H1 (cell line): Measurements from ENCODE around the gene KRTDAP. TPM values are rescaled to one million over a fixed set of nuclear protein-coding genes. Genes with fewer than 3 reads are reported as not detected.
"Not testable (repeated sequence)": the region's sequence is repeated elsewhere in the genome, so short reads cannot be mapped to it uniquely, and the experiment has no call there.

Source experiments
- CTCF ChIA-PET: fragments of 300-600 bp; sonication (Branson Sonifier 250); formaldehyde crosslinking; loops from one replicate; lab custom pipeline; 2021; ENCODE audit not compliant: partially characterized antibody; lab: Charles Lee
- POLR2A ChIA-PET: fragments of 300-600 bp; sonication (Branson Sonifier 250); formaldehyde crosslinking; loops from one replicate; lab custom pipeline; 2021; ENCODE audit warnings: inconsistent platforms; ENCODE audit not compliant: partially characterized antibody; lab: Charles Lee
- DNase-seq, 2 experiments: peaks; one replicate each; pipeline versions ENCODE4 v3.0.0 to v3.0.0-alpha.2; 2010 to 2022; ENCODE audit warnings: low spot score in 2 of 2, low read depth in 1 of 2, mixed read lengths in 1 of 2
- FAIRE-seq: peaks from 2 replicates; lab custom pipeline; 2011; peaks lifted over from hg19 to GRCh38; lab: Jason Lieb, UNC
- H2AFZ ChIP-seq: 2 replicates; pipeline ENCODE4 v1.8.1; 2012; ENCODE audit warnings: low read length, inconsistent platforms
- H2AK5ac ChIP-seq: 2 replicates; pipeline ENCODE4 v1.6.1; 2013; ENCODE audit warnings: low read depth, low read length
- H2BK120ac ChIP-seq: replicated peaks from 2 replicates; pipeline ENCODE3; 2013; ENCODE audit warnings: low read depth, low read length, inconsistent platforms
- H2BK12ac ChIP-seq: 2 replicates; pipeline ENCODE4 v1.6.1; 2013; ENCODE audit warnings: low read depth, low read length
- H2BK15ac ChIP-seq: 2 replicates; pipeline ENCODE4 v1.6.1; 2013; ENCODE audit warnings: low read length
- H2BK20ac ChIP-seq: 2 replicates; pipeline ENCODE4 v1.6.1; 2013; ENCODE audit warnings: low read length
- H2BK5ac ChIP-seq: 2 replicates; pipeline ENCODE4 v1.6.1; 2013; ENCODE audit warnings: low read depth, low read length
- H3K14ac ChIP-seq: 2 replicates; pipeline ENCODE4 v1.6.1; 2013; ENCODE audit warnings: inconsistent platforms; ENCODE audit not compliant: insufficient read length
- H3K18ac ChIP-seq: 2 replicates; pipeline ENCODE4 v1.6.1; 2013; ENCODE audit warnings: low read length; ENCODE audit errors: extremely low read depth
- H3K23ac ChIP-seq: 2 replicates; pipeline ENCODE4 v1.6.1; 2013; ENCODE audit warnings: inconsistent platforms; ENCODE audit not compliant: insufficient read length
- H3K23me2 ChIP-seq: 2 replicates; pipeline ENCODE4 v1.6.1; 2013; ENCODE audit warnings: low read depth, low read length
- H3K27ac ChIP-seq: 2 replicates; pipeline ENCODE4 v1.6.1; 2011; ENCODE audit warnings: low read depth, low read length, inconsistent platforms
- H3K27me3 ChIP-seq, 4 experiments: replicated peaks in 1 of 4; 1 replicate in 1 of 4; 2 replicates in 3 of 4; pipeline versions ENCODE4 v1.6.1 to v1.8.1; 2011 to 2013; ENCODE audit warnings: low read length in 3 of 4, mild to moderate bottlenecking in 3 of 4, inconsistent platforms in 2 of 4, mixed read lengths in 2 of 4, moderate library complexity in 1 of 4; ENCODE audit not compliant: control insufficient read depth in 3 of 4, insufficient read depth in 3 of 4; ENCODE audit errors: extremely low read depth in 1 of 4
- H3K36me3 ChIP-seq, 4 experiments: 2 replicates each; pipeline versions ENCODE4 v1.6.1 to v1.8.1; 2011 to 2013; ENCODE audit warnings: mild to moderate bottlenecking in 4 of 4, low read length in 3 of 4, moderate library complexity in 2 of 4, control low read depth in 1 of 4, inconsistent platforms in 1 of 4; ENCODE audit not compliant: insufficient read depth in 4 of 4, control insufficient read depth in 2 of 4
- H3K4ac ChIP-seq: replicated peaks from 2 replicates; pipeline ENCODE3; 2013; ENCODE audit warnings: low read length, low read depth, mixed read lengths, inconsistent platforms; ENCODE audit not compliant: insufficient read length
- H3K4me1 ChIP-seq, 4 experiments: replicated peaks in 1 of 4; 1 replicate in 1 of 4; 2 replicates in 3 of 4; pipeline versions ENCODE4 v1.6.1 to v1.8.1; 2011 to 2013; ENCODE audit warnings: low read length in 3 of 4, inconsistent platforms in 2 of 4, mixed read lengths in 1 of 4; ENCODE audit not compliant: insufficient read depth in 4 of 4, control insufficient read depth in 3 of 4
- H3K4me2 ChIP-seq, 2 experiments: 2 replicates each; pipeline versions ENCODE4 v1.6.1 to v1.8.1; 2011 to 2013; ENCODE audit warnings: low read depth in 2 of 2, low read length in 2 of 2, control low read depth in 1 of 2, inconsistent platforms in 1 of 2, mild to moderate bottlenecking in 1 of 2; ENCODE audit not compliant: insufficient read depth in 1 of 2
- H3K4me3 ChIP-seq, 4 experiments: fragments of 200-600, 300-600 bp in 1 of 4; sonication (generic), shearing (Covaris generic), sonication (Bioruptor Twin) in 1 of 4; 2 replicates each; pipeline versions ENCODE4 v1.5.1 to v1.8.1; 2011 to 2016; ENCODE audit warnings: low read length in 4 of 4, low read depth in 3 of 4, control low read depth in 2 of 4, inconsistent platforms in 2 of 4, mild to moderate bottlenecking in 2 of 4, mixed read lengths in 1 of 4, moderate library complexity in 1 of 4; ENCODE audit not compliant: insufficient read depth in 2 of 4; ENCODE audit errors: extremely low read depth in 1 of 4
- H3K56ac ChIP-seq: replicated peaks from 2 replicates; pipeline ENCODE3; 2013; ENCODE audit warnings: low read depth, mild to moderate bottlenecking, mixed read lengths, low read length, inconsistent platforms; ENCODE audit not compliant: insufficient read length
- H3K79me1 ChIP-seq: 2 replicates; pipeline ENCODE4 v1.6.1; 2013; ENCODE audit warnings: low read depth, low read length, control low read depth
- H3K79me2 ChIP-seq, 2 experiments: 2 replicates each; pipeline versions ENCODE4 v1.6.1 to v1.8.1; 2012 to 2013; ENCODE audit warnings: low read length in 2 of 2, mild to moderate bottlenecking in 2 of 2, inconsistent platforms in 1 of 2; ENCODE audit not compliant: insufficient read depth in 2 of 2, control insufficient read depth in 1 of 2
- H3K9ac ChIP-seq, 4 experiments: replicated peaks in 1 of 4; 1 replicate in 1 of 4; 2 replicates in 3 of 4; pipeline versions ENCODE4 v1.6.1 to v1.8.1; 2011 to 2013; ENCODE audit warnings: low read depth in 3 of 4, low read length in 3 of 4, control low read depth in 2 of 4, mild to moderate bottlenecking in 2 of 4, moderate library complexity in 2 of 4, inconsistent platforms in 1 of 4; ENCODE audit errors: extremely low read depth in 1 of 4
- H3K9me3 ChIP-seq, 2 experiments: 2 replicates each; pipeline versions ENCODE4 v1.6.1 to v1.8.1; 2012 to 2013; ENCODE audit warnings: mild to moderate bottlenecking in 2 of 2, moderate library complexity in 2 of 2, control low read depth in 1 of 2, inconsistent platforms in 1 of 2, low read depth in 1 of 2, low read length in 1 of 2, mixed read lengths in 1 of 2; ENCODE audit not compliant: insufficient read depth in 2 of 2
- H4K20me1 ChIP-seq, 2 experiments: replicated peaks in 1 of 2; 2 replicates each; pipeline versions ENCODE3 to v1.8.1; 2011 to 2013; ENCODE audit warnings: inconsistent platforms in 2 of 2, low read length in 2 of 2, mild to moderate bottlenecking in 1 of 2; ENCODE audit not compliant: insufficient read depth in 2 of 2, control insufficient read depth in 1 of 2
- H4K5ac ChIP-seq: 2 replicates; pipeline ENCODE4 v1.6.1; 2013; ENCODE audit warnings: low read length, low read depth, mixed read lengths, inconsistent platforms; ENCODE audit not compliant: insufficient read length
- H4K8ac ChIP-seq: 2 replicates; pipeline ENCODE4 v1.8.0; 2013; ENCODE audit warnings: mild to moderate bottlenecking, moderate library complexity, low read length, inconsistent platforms; ENCODE audit not compliant: insufficient read depth; ENCODE audit errors: extremely low read depth
- H4K91ac ChIP-seq: replicated peaks from 2 replicates; pipeline ENCODE3; 2013; ENCODE audit warnings: low read length, mixed read lengths, inconsistent platforms; ENCODE audit not compliant: insufficient read length
- CTCF ChIP-seq, 3 experiments: IDR thresholded peaks; 1 replicate in 2 of 3; 2 replicates in 1 of 3; pipeline versions ENCODE4 v1.5.1 to v1.6.1; 2011; ENCODE audit warnings: low read length in 3 of 3, mild to moderate bottlenecking in 3 of 3, inconsistent platforms in 2 of 3, low read depth in 1 of 3, moderate library complexity in 1 of 3; ENCODE audit not compliant: insufficient read depth in 1 of 3; ENCODE audit errors: control extremely low read depth in 1 of 3
- E2F6 ChIP-seq: IDR thresholded peaks from 2 replicates; pipeline ENCODE4 v1.6.1; 2012; ENCODE audit warnings: inconsistent platforms
- GABPA ChIP-seq: IDR thresholded peaks from 2 replicates; pipeline ENCODE4 v1.6.1; 2011; ENCODE audit warnings: mild to moderate bottlenecking, low read length, moderate library complexity, borderline replicate concordance; ENCODE audit not compliant: insufficient read depth
- YY1 ChIP-seq: IDR thresholded peaks from 2 replicates; pipeline ENCODE4 v1.6.1; 2011; ENCODE audit warnings: low read depth, mild to moderate bottlenecking, low read length
- polyA plus RNA-seq, 7 experiments: library from polyadenylated mRNA; depleted of rRNA in 3 of 7; stranded (reverse) in 5 of 7; unstranded in 2 of 7; fragments of >200 nt in 5 of 7; fragments of 200-250 nt in 2 of 7; gene quantifications; 1 replicate in 5 of 7; 2 replicates in 1 of 7; 4 replicates in 1 of 7; pipeline versions ENCODE4 v1.2.1 to v1.2.3, GENCODE V29; 2011 to 2013; ENCODE audit warnings: missing spikeins in 2 of 7, mixed read lengths in 2 of 7
- total RNA-seq: library from RNA; stranded (reverse); fragmentation: NEBNext Ultra II Directional; extraction: Animal tissue kit (Norgen Biotek cat#: 25700); gene quantifications from 2 replicates; pipeline ENCODE4 v1.2.1, GENCODE V29; 2021

The KRTDAP gene
- total and polyA plus RNA-seq, 2 of the 8 experiments (the other 6 are each of a cell fraction or from before 2014, with no cell fraction given), result 0.69 to 0.88 TPM

- TF ChIP-seq E2F6 (no peak), YY1 (no peak), CTCF (IDR thresholded peaks at IDR 0.05; ENCODE audit: control extremely low read depth in 1 of 3, insufficient read depth in 1 of 3, low read depth in 1 of 3, low read length in 3 of 3) (no peak), GABPA (no peak)
Observed at GRCh38 chr19:35462476-35462953, 27.7 kb downstream of the KRTDAP start (continued).

- H2AK5ac ChIP-seq, H2BK12ac ChIP-seq, H3K9me3 ChIP-seq, H2BK20ac ChIP-seq, H3K27me3 ChIP-seq, H3K4ac ChIP-seq, H3K27ac ChIP-seq, H4K8ac ChIP-seq, H2AFZ ChIP-seq, H2BK120ac ChIP-seq, H2BK5ac ChIP-seq, FAIRE-seq, H2BK15ac ChIP-seq, H3K23me2 ChIP-seq, H3K4me2 ChIP-seq, H3K79me1 ChIP-seq, H3K4me1 ChIP-seq, H3K23ac ChIP-seq, DNase-seq, H3K9ac ChIP-seq, H4K5ac ChIP-seq, H3K56ac ChIP-seq, H3K79me2 ChIP-seq, H3K18ac ChIP-seq, POLR2A ChIA-PET, H3K14ac ChIP-seq, H4K91ac ChIP-seq, H3K4me3 ChIP-seq, H4K20me1 ChIP-seq, H3K36me3 ChIP-seq: not testable (repeated sequence)
- CTCF ChIA-PET, result interaction anchor here (0.8 to 1.6 kb wide), 4 partner anchors 27 to 109 kb away, joined by 3 to 5 read pairs (median 4); no protein-coding TSS in a partner anchor
Observed at GRCh38 chr19:35461788-35462187, 28.5 kb downstream of the KRTDAP start.
